ENCODE measurements around the gene EFCAB5.

The EFCAB5 gene

DNA sequence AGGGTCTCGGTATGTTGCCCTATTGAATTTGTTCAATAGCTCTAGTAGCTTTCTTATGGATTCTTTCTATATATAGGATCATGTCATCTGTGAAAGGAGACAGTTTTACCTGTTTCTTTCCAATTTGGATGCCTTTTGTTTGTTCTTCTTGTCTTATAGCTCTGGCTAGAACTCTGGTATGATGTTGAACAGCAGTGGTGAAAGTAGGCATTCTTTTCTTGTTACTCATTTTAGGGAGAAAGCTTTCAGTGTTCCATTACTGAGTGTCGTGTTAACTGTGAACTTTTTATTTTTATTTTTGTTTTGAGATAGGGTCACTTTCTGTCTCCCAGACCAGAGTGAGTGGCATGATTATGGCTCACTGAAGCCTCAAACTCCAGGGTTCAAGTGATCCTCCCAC is 21.2 kb downstream of the EFCAB5 start:
- Histone ChIP-seq H3K9me3 (ENCODE audit: control insufficient read depth, insufficient read depth, low read length) (no peaks in the 10 kb centered on the region), H3K27ac (ENCODE audit: low read length) (no peak overlapping the region), H3K4me1 (ENCODE audit: control insufficient read depth, insufficient read depth, low read length) (0 out of 2 replicates have a peak, but pooled peaks cover 2% of the 10 kb centered on the region), H3K4me3 (ENCODE audit: low read length) (no peak overlapping the region), H3K36me3 (ENCODE audit: control insufficient read depth, insufficient read depth, low read length) (no peaks in the 10 kb centered on the region), H3K27me3 (ENCODE audit: control insufficient read depth, insufficient read depth, low read length) (no peaks in the 10 kb centered on the region)
- DNase-seq (ENCODE audit: low read depth, low spot score) = no peak
- WGBS (ENCODE audit: insufficient coverage, insufficient read length) = no CpG with 5 or more reads among the region's 2 CpGs

DNA sequence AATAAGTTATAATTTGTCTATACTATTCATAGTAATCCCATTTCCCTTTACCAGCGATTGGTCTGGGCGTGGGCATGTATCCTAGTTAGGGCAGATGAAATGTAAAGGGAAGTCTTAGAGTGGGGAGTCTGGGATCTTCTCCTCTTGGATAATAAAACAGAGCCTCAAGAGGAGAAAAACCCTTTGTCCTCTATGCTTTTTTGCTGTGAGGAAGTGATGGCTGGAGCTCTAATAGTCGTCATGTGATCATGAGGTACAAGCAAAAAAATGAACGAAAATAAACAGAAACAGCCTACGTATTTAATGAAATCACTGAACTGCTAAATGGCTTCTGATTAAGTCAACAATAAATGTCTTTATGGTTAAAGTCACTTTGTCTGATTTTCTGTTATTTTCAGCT is 26.8 kb downstream of the EFCAB5 start:
- no CpG with 5 or more reads among the region's 5 CpGs for WGBS (ENCODE audit: insufficient coverage, insufficient read length)
- Histone ChIP-seq H3K36me3 (ENCODE audit: control insufficient read depth, insufficient read depth, low read length) (no peaks in the 10 kb centered on the region; the same call in 1 of the 2 replicates), H3K4me1 (ENCODE audit: control insufficient read depth, insufficient read depth, low read length) (no peaks in the 10 kb centered on the region), H3K4me3 (ENCODE audit: low read length) (no peak overlapping the region), H3K9me3 (ENCODE audit: control insufficient read depth, insufficient read depth, low read length) (no peaks in the 10 kb centered on the region), H3K27ac (ENCODE audit: low read length) (no peak overlapping the region), H3K27me3 (ENCODE audit: control insufficient read depth, insufficient read depth, low read length) (no peaks in the 10 kb centered on the region)
- no peak for DNase-seq (ENCODE audit: low read depth, low spot score)

GRCh38 chr17:29972277-29972676 is 30.8 kb downstream of the EFCAB5 start:
- H3K4me3 ChIP-seq (ENCODE audit: low read length) = no peak overlapping the region
- H3K4me1 ChIP-seq (ENCODE audit: control insufficient read depth, insufficient read depth, low read length) = no peaks in the 10 kb centered on the region
- no peak for DNase-seq (ENCODE audit: low read depth, low spot score)
- H3K36me3 ChIP-seq (ENCODE audit: control insufficient read depth, insufficient read depth, low read length) = no peaks in the 10 kb centered on the region; the same call in 1 of the 2 replicates
- WGBS (ENCODE audit: insufficient coverage, insufficient read length) = no CpG with 5 or more reads among the region's 18 CpGs
- no peaks in the 10 kb centered on the region for H3K9me3 ChIP-seq (ENCODE audit: control insufficient read depth, insufficient read depth, low read length)
- H3K27me3 ChIP-seq (ENCODE audit: control insufficient read depth, insufficient read depth, low read length) = no peaks in the 10 kb centered on the region
- no peak overlapping the region for H3K27ac ChIP-seq (ENCODE audit: low read length)

DNA sequence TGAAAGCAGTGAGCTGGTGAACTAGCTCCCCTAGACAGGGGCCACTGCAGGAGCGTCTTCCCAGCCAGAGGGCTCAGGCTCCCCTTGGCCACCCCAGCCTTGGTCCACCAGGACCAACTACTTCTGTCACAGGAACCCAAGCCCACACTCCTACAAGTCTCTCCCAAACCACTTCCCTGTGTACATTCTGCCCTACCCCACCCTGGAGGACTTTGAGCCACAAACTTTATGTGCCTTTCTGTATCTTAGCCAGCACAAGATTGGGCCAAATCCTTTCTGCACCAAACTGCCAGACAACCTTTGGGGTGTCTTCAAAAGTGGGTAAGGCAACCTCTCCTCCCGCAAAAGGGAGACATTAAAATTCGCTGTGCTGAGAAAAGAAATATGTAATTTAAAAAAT is 31.6 kb downstream of the EFCAB5 start:
- no peak overlapping the region for H3K4me3 ChIP-seq (ENCODE audit: low read length)
- H3K9me3 ChIP-seq (ENCODE audit: control insufficient read depth, insufficient read depth, low read length) = no peaks in the 10 kb centered on the region
- no CpG with 5 or more reads among the region's 3 CpGs for WGBS (ENCODE audit: insufficient coverage, insufficient read length)
- no peaks in the 10 kb centered on the region for H3K27me3 ChIP-seq (ENCODE audit: control insufficient read depth, insufficient read depth, low read length)
- no peaks in the 10 kb centered on the region; the same call in 1 of the 2 replicates for H3K36me3 ChIP-seq (ENCODE audit: control insufficient read depth, insufficient read depth, low read length)
- no peaks in the 10 kb centered on the region for H3K4me1 ChIP-seq (ENCODE audit: control insufficient read depth, insufficient read depth, low read length)
- DNase-seq (ENCODE audit: low read depth, low spot score) = no peak
- no peak overlapping the region for H3K27ac ChIP-seq (ENCODE audit: low read length)

DNA sequence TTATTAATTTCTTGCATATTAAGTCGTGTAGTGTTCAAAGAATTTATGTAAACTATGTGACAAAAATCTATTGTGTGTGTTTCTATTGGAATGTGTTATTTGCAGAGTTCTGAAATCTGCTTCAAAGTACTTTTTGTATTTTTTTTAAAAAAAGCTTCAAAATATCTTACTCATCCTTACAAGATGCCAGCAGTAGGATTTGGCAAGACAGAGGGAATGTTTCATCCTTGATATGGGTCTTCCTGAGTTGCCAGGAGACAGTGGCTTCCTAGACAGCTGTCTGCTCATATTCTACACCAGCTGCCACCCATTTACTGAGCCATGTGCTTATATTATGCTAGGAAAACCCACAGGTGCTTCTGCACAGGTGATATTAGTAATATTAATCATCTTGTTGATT is 36.4 kb downstream of the EFCAB5 start:
- no peak overlapping the region for H3K27ac ChIP-seq (ENCODE audit: low read length)
- no CpG with 5 or more reads among the region's 1 CpG for WGBS (ENCODE audit: insufficient coverage, insufficient read length)
- DNase-seq (ENCODE audit: low read depth, low spot score) = no peak
- H3K36me3 ChIP-seq (ENCODE audit: control insufficient read depth, insufficient read depth, low read length) = no peaks in the 10 kb centered on the region; the same call in 1 of the 2 replicates
- H3K27me3 ChIP-seq (ENCODE audit: control insufficient read depth, insufficient read depth, low read length) = no peaks in the 10 kb centered on the region
- H3K9me3 ChIP-seq (ENCODE audit: control insufficient read depth, insufficient read depth, low read length) = no peaks in the 10 kb centered on the region
- H3K4me3 ChIP-seq (ENCODE audit: low read length) = no peak overlapping the region
- no peaks in the 10 kb centered on the region for H3K4me1 ChIP-seq (ENCODE audit: control insufficient read depth, insufficient read depth, low read length)

DNA sequence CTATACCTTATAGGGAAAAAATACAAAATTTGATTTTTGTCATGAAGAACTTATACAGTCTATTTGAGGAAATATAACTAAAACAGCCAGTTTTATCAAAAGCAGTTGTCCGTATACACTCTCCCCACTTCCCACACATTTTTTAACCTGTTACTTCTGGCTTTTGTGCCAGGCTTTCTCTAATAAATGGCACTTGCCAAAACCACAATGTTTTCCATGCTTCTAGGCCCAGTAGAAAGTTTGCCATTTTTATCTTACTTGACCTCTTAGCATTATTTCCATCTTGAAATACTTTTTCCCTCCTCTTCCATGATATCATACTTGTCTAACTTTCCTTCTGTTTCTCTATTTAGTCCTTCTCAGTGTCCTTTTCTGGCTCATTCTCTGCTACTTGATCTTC is 38.8 kb downstream of the EFCAB5 start:
- H3K4me1 ChIP-seq (ENCODE audit: control insufficient read depth, insufficient read depth, low read length) = no peaks in the 10 kb centered on the region

DNA sequence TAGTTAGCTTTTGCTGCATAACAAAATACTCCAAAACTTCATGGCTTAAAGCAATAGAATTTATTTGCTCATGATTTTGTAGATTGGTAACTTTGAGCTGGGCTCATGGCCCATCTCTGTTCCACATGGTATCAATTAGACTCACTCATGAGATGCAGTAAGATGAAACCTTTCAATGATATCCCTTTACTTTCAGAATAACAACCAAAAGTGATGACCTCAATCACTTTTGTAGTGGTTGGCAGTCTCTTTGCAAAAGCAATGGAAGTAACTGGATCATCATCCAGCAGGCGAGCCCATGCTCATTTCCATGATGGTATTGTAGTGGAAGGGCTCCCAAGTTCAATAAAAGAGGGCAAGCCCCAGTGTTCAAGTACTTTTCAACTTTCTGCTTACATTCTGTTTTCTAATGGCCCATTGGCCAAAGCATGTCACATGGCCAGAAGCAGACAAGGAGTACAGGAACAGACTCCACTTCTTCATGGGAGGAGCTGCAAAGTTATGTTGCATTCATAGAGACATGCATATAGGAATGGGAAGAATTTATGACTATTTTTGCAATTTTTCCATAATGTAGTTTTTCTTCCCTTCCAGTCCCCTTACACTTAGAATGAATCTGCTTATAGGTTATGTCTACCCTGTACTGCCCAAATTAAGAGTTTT is 41.7 kb downstream of the EFCAB5 start:
- WGBS (ENCODE audit: insufficient coverage, insufficient read length) = no CpG with 5 or more reads among the region's 1 CpG
- Histone ChIP-seq H3K4me3 (ENCODE audit: low read length) (no peak overlapping the region), H3K27me3 (ENCODE audit: control insufficient read depth, insufficient read depth, low read length) (no peaks in the 10 kb centered on the region), H3K27ac (ENCODE audit: low read length) (no peak overlapping the region), H3K9me3 (ENCODE audit: control insufficient read depth, insufficient read depth, low read length) (peaks cover 4% of the 10 kb centered on the region), H3K36me3 (ENCODE audit: control insufficient read depth, insufficient read depth, low read length) (no peaks in the 10 kb centered on the region), H3K4me1 (ENCODE audit: control insufficient read depth, insufficient read depth, low read length) (no peaks in the 10 kb centered on the region)
- DNase-seq (ENCODE audit: low read depth, low spot score) = no peak

More for the DNA sequence above, 38.8 kb downstream of the EFCAB5 start:
- H3K27me3 ChIP-seq (ENCODE audit: control insufficient read depth, insufficient read depth, low read length) = no peaks in the 10 kb centered on the region
- H3K4me3 ChIP-seq (ENCODE audit: low read length) = no peak overlapping the region
- DNase-seq (ENCODE audit: low read depth, low spot score) = no peak
- H3K36me3 ChIP-seq (ENCODE audit: control insufficient read depth, insufficient read depth, low read length) = no peaks in the 10 kb centered on the region
- no CpG with 5 or more reads among the region's 1 CpG for WGBS (ENCODE audit: insufficient coverage, insufficient read length)
- no peak overlapping the region for H3K27ac ChIP-seq (ENCODE audit: low read length)
- H3K9me3 ChIP-seq (ENCODE audit: control insufficient read depth, insufficient read depth, low read length) = peaks cover 3% of the 10 kb centered on the region

- no peak for DNase-seq (ENCODE audit: low read depth, low spot score)
- H3K27me3 ChIP-seq (ENCODE audit: control insufficient read depth, insufficient read depth, low read length) = no peaks in the 10 kb centered on the region
- no CpG with 5 or more reads among the region's 3 CpGs for WGBS (ENCODE audit: insufficient coverage, insufficient read length)
- H3K4me3 ChIP-seq (ENCODE audit: low read length) = no peak overlapping the region
- no peaks in the 10 kb centered on the region for H3K4me1 ChIP-seq (ENCODE audit: control insufficient read depth, insufficient read depth, low read length)
- no peaks in the 10 kb centered on the region for H3K36me3 ChIP-seq (ENCODE audit: control insufficient read depth, insufficient read depth, low read length)
- H3K9me3 ChIP-seq (ENCODE audit: control insufficient read depth, insufficient read depth, low read length) = no peaks in the 10 kb centered on the region
- no peak overlapping the region for H3K27ac ChIP-seq (ENCODE audit: low read length)
These were observed 55.0 kb downstream of the EFCAB5 start for GRCh38 chr17:29996458-29996857.

DNA sequence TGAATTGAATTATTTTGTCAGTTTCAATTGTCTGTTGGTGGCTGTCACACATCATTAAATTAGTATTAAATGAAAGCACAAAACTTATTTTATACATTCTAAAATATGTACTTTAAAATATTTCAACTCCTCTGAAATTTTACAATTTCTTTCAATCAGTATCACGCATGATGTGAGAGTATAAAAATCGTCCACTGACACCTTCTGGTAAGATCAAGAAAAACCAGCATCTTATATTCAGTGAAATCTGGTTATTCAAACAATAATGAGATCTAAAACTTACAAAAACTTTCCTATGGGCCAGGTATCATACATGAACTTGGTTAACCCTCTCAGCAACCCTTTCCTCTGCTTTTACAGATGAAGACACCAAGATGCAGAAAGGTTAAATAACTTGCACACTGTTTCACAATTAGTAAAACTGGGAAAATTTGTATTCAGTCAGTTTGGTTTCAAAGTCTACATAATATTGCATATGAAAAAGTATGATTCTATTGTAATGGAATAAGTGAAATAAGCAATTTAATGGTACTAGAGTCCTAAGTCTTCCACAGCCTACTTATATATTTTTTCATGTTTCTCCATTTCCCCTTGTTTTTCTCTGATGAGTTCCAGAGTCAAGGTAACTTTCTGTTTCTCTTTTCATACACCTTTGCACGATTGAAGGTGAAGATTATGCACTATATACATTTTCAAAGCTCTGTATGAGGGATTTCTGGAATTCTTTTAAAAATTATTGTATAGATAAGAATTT is 58.7 kb downstream of the EFCAB5 start:
- H3K27ac ChIP-seq (ENCODE audit: low read length) = no peak overlapping the region
- no peaks in the 10 kb centered on the region for H3K36me3 ChIP-seq (ENCODE audit: control insufficient read depth, insufficient read depth, low read length)
- no peak overlapping the region for H3K4me3 ChIP-seq (ENCODE audit: low read length)
- no CpG with 5 or more reads among the region's 3 CpGs for WGBS (ENCODE audit: insufficient coverage, insufficient read length)
- H3K9me3 ChIP-seq (ENCODE audit: control insufficient read depth, insufficient read depth, low read length) = no peaks in the 10 kb centered on the region
- no peak for DNase-seq (ENCODE audit: low read depth, low spot score)
- H3K4me1 ChIP-seq (ENCODE audit: control insufficient read depth, insufficient read depth, low read length) = no peaks in the 10 kb centered on the region
- H3K27me3 ChIP-seq (ENCODE audit: control insufficient read depth, insufficient read depth, low read length) = no peaks in the 10 kb centered on the region

GRCh38 chr17:30000755-30001257 is 59.4 kb downstream of the EFCAB5 start:
- Histone ChIP-seq H3K9me3 (ENCODE audit: control insufficient read depth, insufficient read depth, low read length) (no peaks in the 10 kb centered on the region), H3K4me1 (ENCODE audit: control insufficient read depth, insufficient read depth, low read length) (no peaks in the 10 kb centered on the region), H3K27ac (ENCODE audit: low read length) (no peak overlapping the region), H3K4me3 (ENCODE audit: low read length) (no peak overlapping the region), H3K36me3 (ENCODE audit: control insufficient read depth, insufficient read depth, low read length) (no peaks in the 10 kb centered on the region), H3K27me3 (ENCODE audit: control insufficient read depth, insufficient read depth, low read length) (no peaks in the 10 kb centered on the region)
- DNase-seq (ENCODE audit: low read depth, low spot score) = no peak
- no CpG with 5 or more reads among the region's 2 CpGs for WGBS (ENCODE audit: insufficient coverage, insufficient read length)
